Measurements from ENCODE around the gene BAG3.
"Not testable (repeated sequence)": the region's sequence is repeated elsewhere in the genome, so short reads cannot be mapped to it uniquely, and the experiment has no call there.

BAG3 gene

GRCh38 chr10:119640875-119641526, 10.2 kb upstream of the BAG3 start:
- no peak for DNase-seq (ENCODE audit: low spot score)

- no peak for DNase-seq (ENCODE audit: low spot score)
Observed at GRCh38 chr10:119642556-119643111, 8.5 kb upstream of the BAG3 start.

- no peak for DNase-seq (ENCODE audit: low spot score)
Observed at GRCh38 chr10:119643306-119644204, 7.6 kb upstream of the BAG3 start.

- DNase-seq (ENCODE audit: low spot score): peak; percentile 42
Observed at GRCh38 chr10:119644205-119644814, 6.9 kb upstream of the BAG3 start.

GRCh38 chr10:119644994-119645393, 6.2 kb upstream of the BAG3 start:
- DNase-seq (ENCODE audit: low spot score): no peak

GRCh38 chr10:119650062-119650461, 1.1 kb upstream of the BAG3 start:
- no peak for DNase-seq (ENCODE audit: low spot score)

- peak; percentile 35 for DNase-seq (ENCODE audit: low spot score)
Observed at GRCh38 chr10:119651514-119652360, 557 bp downstream of the BAG3 start.

GRCh38 chr10:119652361-119652730, 1.2 kb downstream of the BAG3 start:
- peak; percentile 68 for DNase-seq (ENCODE audit: low spot score)

- DNase-seq (ENCODE audit: low spot score): no peak
Observed at GRCh38 chr10:119653209-119653608, 2.0 kb downstream of the BAG3 start.

GRCh38 chr10:119653916-119654315, 2.7 kb downstream of the BAG3 start:
- DNase-seq (ENCODE audit: low spot score): no peak

GRCh38 chr10:119654540-119654939, 3.4 kb downstream of the BAG3 start:
- no peak for DNase-seq (ENCODE audit: low spot score)

- no peak for DNase-seq (ENCODE audit: low spot score)
Observed at GRCh38 chr10:119655566-119656001, 4.4 kb downstream of the BAG3 start.

- DNase-seq (ENCODE audit: low spot score): no peak
Observed at GRCh38 chr10:119656760-119657159, 5.6 kb downstream of the BAG3 start.

- no peak for DNase-seq (ENCODE audit: low spot score)
Observed at GRCh38 chr10:119657725-119658124, 6.5 kb downstream of the BAG3 start.

GRCh38 chr10:119658274-119658673, 7.1 kb downstream of the BAG3 start:
- DNase-seq (ENCODE audit: low spot score): peak; percentile 38

- no peak for DNase-seq (ENCODE audit: low spot score)
Observed at GRCh38 chr10:119659951-119660350, 8.8 kb downstream of the BAG3 start.

- not testable (repeated sequence) for DNase-seq (ENCODE audit: low spot score)
Observed at GRCh38 chr10:119662076-119662605, 11.0 kb downstream of the BAG3 start.

GRCh38 chr10:119663866-119664698, 12.9 kb downstream of the BAG3 start:
- DNase-seq (ENCODE audit: low spot score): no peak

- no peak for DNase-seq (ENCODE audit: low spot score)
Observed at GRCh38 chr10:119665901-119666708, 14.9 kb downstream of the BAG3 start.

GRCh38 chr10:119666709-119667004, 15.5 kb downstream of the BAG3 start:
- no peak for DNase-seq (ENCODE audit: low spot score)

Data from HuH-7 (cell line).